Measurements from ENCODE around the gene IL19.
A peak's percentile ranks its signal among the peaks of the same experiment; 100 is the strongest.

IL19 gene

DNA sequence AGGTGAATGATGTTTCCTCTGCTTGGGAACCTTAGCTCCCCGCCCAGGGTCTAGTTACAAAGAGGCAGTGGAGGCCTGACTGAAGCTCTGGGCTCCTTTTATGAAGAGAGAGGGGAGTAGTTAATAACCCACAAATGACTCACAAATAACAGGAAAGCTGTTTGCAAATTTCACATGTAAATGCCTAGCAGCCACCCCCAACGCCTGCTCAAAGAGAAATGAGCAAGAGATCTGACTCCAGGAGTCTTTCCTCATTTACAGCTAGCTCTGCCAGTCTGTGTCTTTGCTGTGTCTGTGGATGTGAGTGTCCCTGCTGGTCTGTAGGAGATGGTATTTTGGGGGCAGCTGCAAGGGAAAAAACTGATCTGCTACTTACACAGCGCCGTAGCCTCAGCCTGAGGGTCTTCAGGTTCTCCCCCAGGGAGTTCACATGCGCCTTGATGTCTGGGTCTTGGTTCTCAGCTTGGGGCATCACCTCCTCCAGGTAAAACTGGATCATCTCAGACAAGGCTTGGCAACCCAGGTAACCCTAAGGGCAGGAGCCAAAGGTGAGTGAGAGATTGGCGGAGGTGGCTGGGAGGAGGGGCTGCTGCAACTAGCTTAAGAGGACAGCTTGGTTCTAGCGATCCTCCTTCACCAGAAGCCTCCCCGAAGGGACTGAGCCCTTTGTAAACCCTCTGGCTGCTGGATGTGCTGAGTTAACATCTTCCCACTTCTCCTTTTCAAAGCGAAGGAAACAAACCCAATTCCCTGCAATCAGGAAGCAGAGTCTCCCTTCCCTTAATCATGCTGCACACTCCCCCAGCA, at the start of gene IL19:
Gene IL19 (plus strand): TSS at position 243 of the 807 bp plus-strand sequence. CDS start 65,890 bp downstream, outside the sequence.
- DNase-seq = peak; percentile 48

DNA sequence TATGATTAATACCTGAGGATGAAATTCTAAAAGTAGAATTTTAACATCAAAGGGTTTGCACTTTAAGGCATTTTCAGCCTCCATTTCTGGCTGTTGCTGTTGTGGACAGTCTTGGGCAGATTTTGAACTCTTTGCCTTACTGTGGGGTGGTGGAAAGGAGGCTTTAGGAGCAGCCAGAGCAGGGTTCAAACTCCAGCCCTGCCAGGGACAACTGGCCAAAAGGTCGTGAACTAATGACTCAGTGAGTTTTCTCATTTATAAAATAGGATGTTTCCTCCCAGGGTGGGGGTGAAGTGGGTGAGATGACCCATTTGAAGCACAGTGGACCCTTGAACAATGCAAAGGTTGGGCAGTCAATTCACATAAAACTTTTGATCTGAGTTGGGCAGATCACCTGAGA, 49.1 kb upstream of the IL19 start:
- DNase-seq = no peak

DNA sequence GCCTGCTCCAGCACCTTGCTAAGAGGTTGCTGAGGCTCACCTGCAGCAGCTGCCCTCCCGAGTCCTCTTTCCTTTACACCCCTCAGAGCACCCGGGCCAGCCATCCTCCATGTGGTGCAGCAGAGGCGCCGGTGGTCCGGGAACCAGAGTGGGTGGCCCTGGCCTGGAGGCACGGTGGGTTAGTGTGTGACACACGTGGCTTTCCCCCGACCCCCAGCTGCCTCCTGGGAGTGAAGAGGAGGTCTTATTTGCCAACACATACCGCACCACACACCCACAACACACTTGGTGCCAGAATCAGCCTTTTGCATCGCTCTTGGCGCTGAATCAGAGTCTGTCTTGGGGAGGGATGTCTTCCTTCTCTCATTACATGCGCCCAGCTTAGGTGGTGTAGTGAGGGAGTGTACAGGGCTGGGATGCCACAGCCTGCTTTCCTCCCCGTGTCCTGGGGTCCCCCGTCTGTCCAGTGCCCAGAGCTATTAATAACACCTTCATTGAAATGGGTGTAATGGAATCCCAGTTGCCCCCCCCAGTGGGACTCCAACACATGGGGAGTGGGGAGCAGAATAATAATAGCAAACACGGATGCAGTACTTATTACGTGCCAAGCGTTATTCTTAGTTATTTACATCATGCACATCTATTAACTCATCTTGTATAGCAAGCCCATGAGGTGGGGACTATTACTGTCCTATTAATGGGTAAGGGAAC, 47.7 kb upstream of the IL19 start:
- peak; percentile 41 for DNase-seq

DNA sequence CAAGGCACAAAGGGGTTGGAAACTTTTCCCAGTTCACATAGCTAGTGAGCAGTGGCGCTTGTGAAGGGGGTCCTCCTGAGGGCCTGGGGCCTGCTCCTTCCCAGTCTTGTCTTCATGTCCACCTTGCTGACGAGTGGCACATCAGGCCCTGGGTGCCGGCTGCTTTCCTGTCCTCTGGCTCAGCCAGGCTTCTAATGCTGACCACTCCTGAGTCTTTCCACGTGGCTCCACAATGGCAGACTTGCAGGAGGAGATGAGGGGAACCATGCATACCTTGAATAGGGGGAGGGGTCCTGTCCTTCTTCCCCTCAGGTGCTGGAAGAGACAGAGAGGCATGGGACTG, 47.1 kb upstream of the IL19 start:
- DNase-seq = no peak

- peak; percentile 85 for DNase-seq
These were observed 46.6 kb upstream of the IL19 start for GRCh38 chr1:206723805-206724472.

GRCh38 chr1:206725109-206725963, 45.2 kb upstream of the IL19 start:
- peak; percentile 45 for DNase-seq

GRCh38 chr1:206727981-206728696, 42.4 kb upstream of the IL19 start:
- DNase-seq = no peak

GRCh38 chr1:206728697-206728987, 41.9 kb upstream of the IL19 start:
- DNase-seq = no peak

GRCh38 chr1:206729050-206729449, 41.5 kb upstream of the IL19 start:
- no peak for DNase-seq

DNA sequence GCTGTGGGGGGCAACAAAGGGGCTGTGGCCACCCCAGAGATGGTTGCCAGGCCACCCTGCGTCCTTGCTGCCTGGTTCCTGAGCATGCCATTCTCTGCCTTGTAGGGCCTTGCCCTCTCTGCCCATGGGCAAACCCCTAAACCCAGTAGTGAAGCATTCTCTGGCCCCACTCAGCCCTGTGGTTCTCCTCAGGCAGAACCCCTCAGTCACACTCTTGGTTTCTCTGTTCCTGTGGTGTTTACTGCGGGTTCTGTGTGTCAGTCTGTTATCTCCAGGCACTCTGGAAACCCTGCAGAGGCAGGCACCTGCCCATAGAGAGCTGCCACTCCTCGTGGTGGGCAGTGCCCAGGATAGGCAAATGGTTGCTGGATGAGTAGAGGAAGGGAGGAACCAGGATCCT, 41.1 kb upstream of the IL19 start:
- DNase-seq = no peak

DNA sequence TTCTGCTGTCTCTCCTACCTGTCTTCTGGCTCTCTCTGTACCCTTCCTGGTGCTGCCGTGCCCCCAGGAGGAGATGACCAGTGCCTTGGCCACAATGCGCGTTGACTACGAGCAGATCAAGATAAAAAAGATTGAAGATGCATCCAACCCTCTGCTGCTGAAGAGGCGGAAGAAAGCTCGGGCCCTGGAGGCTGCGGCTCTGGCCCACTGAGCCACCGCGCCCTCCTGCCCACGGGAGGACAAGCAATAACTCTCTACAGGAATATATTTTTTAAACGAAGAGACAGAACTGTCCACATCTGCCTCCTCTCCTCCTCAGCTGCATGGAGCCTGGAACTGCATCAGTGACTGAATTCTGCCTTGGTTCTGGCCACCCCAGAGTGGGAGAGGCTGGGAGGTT, 38.1 kb upstream of the IL19 start:
- no peak for DNase-seq

- no peak for DNase-seq
These were observed 37.6 kb upstream of the IL19 start for GRCh38 chr1:206732992-206733391.

DNA sequence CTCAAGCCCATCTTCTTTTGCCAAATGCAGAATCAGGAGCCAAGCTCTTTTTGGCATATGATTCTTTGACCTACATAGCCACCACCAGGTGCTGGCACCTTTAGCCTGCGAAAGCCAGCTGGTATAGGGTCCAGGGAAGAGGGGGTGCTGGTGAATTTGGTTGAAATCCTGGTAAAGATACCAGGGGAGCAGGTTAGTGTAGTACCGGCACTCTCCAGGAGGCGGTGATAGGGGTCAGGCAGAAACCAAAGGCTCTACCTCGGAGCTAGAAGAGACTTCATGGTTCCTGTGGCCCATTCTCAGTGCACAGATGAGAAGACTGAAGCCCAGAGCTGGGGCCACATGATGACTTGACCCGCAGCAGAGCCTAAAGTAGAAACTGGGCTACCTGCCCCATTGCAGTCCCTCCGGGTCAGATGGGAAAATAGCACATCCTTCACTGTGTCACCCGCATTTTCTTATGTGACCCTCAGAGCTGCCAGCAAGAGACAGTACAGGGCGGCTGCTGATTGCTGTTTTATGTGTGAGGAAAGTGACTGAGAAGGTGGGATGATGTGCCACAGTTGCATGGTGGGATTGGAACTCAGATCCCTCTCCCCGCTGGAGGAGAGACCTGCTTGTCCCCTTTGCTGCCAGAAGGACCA, 36.0 kb upstream of the IL19 start:
- DNase-seq = peak; percentile 26

GRCh38 chr1:206735553-206736031, 35.0 kb upstream of the IL19 start:
- peak; percentile 32 for DNase-seq

DNA sequence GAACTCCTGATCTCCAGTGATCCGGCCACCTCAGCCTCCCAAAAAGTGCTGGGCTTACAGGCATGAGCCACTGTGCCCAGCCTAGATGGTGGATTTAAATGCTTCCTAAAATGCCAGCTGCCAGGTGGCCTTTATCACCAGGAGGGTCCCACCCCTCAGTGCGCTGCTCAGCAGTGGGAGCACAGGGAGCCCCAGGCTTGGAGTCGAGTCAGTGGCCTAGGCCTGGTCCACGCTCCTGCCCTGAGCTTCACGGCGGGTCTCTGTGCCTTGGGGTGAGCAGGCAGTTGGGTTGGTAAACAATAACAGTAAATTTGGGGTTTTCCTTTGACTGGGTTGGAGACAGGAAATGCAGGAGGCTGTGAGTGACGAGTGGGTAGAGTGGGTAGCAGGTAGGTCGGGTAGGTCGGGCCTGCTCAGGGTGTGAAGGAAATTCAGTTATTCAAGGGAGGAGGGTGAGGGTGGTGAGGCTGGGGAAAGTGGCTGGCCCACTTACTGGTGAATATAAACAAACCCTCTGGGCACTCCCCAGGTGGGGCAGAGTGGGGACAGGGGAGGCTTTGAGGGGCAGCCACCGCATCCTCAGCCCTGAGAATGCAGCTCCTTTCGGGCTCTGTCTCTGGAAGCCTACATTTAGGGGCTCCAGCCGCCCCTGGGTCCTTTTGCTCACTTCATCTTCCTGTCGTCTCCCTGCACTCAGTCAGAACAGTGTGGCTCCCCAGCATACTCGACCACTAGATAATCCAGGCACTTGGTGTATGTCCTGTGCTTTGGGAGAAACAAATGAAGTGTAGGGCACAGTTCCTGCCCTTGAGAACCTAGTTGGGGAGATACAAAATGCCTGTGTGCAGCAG, 33.5 kb upstream of the IL19 start:
- DNase-seq = no peak

DNA sequence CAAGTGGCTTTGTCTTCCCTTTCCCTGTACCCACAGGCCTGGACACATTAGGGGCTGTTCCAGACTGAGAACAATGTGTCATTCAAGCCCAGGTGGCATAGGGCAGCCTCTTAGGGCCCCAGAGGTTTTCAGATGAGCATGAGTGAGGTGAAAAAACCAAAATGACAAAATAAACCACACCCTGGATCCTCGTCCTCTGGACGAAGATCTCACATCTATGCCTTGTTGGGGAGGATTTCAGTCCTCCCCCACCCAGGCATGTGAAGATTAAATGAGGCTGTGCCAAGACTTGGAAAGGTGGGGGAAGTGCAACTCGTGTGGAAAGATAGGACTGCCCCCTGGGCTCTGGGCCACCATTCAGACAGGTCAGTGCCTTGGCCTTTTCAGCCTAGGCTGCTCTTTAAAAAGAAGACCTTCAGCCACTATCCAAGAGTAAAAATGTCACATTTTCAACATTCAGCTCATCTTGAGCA, 32.8 kb upstream of the IL19 start:
- no peak for DNase-seq

DNA sequence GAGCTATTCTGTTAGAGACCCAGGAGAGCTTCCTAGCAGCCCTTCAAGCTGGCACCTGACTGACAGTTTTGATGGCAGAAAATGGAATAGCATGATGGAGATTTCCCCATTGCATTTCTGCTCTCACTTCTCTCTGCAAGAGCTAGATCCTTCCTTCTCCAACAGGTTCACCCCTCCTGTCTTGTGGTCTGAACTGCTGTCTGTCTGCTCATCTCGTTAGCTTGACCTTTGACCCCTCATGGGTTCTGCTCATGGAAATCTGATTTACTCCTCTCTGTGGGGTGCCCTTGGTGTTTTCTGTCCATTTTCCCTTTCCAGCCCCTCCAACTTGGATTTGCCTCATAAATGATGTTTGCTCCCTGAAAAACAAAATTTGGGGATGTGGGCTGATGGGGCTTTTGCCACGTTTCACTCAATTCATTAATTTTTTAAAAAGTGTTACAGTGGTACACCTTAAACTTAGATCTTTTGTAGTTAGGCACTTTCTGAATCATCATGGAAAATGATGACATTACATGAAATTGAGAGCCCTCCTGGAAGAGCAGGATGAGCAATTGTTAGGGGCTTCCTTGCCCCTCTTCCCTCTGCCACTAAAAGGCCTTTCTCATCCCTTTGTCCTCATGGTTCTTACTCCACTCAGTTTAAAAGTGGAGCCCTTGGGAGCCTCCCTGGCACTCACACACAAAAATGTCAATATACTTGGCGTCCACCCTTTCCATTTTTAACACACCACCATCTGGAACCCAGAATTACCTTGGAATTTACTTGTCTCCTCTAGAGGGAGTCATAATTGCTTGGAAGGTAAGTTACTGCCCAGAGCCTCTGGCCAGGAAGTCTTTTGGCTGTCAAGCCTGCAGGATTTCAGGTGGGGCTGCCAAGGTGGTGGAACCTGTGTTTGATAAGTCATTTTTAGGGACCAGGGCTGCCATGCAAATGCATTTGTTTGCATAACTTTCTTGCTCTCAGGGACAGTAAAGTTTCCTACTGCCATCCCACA, 31.9 kb upstream of the IL19 start:
- peak; percentile 50 for DNase-seq

DNA sequence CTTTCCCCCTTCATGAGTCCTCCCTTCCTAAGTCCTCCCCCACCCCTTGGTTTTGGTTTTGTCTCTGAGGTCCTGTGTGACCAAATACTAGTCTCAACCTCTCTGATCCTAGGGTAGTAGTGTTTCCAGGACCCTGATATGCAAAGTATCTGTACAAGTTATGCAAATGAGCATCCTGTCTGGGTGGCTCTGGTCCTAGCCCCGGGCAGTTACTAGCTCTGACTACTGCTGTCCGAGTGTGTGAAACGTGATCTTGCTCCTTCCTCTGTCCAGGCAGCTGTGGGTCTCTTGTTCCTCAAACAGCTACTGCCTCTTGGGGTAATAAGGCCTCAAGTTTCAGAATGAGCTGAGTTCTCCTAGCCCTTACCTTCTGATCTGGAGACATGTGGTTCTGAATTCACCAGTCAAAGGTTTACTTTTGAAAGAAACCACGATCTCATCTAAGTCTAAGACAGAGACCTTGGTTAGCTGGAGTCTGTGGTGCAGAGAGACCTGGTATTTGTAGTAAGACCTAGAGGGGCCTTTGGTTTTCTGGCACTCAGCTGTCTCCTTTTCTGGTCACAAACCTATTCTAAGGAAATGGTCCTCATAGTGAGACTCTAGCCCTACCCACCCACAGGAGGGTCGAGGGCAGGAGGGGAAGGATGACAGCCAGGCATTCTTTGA, 31.0 kb upstream of the IL19 start:
- DNase-seq = no peak
